Mammary epithelial cell (primary cell): ENCODE data around the gene PFKFB3.

Experiments
- EZH2 ChIP-seq: IDR thresholded peaks from 2 replicates; pipeline ENCODE4 v1.6.1; 2012; ENCODE audit warnings: low read length, inconsistent platforms, borderline replicate concordance
- TF ChIP-seq, protein P1 (sequence below), 2 donors: IDR thresholded peaks in 1 of 2; conservative IDR thresholded peaks in 1 of 2; 2 replicates each; pipeline ENCODE4 v1.5.1; 2011 to 2012; ENCODE audit warnings: inconsistent platforms in 2 of 2, low read length in 2 of 2, mild to moderate bottlenecking in 2 of 2, control low read depth in 1 of 2, low read depth in 1 of 2; ENCODE audit not compliant: insufficient read depth in 1 of 2; ENCODE audit errors: extremely low read depth in 1 of 2

DNA sequence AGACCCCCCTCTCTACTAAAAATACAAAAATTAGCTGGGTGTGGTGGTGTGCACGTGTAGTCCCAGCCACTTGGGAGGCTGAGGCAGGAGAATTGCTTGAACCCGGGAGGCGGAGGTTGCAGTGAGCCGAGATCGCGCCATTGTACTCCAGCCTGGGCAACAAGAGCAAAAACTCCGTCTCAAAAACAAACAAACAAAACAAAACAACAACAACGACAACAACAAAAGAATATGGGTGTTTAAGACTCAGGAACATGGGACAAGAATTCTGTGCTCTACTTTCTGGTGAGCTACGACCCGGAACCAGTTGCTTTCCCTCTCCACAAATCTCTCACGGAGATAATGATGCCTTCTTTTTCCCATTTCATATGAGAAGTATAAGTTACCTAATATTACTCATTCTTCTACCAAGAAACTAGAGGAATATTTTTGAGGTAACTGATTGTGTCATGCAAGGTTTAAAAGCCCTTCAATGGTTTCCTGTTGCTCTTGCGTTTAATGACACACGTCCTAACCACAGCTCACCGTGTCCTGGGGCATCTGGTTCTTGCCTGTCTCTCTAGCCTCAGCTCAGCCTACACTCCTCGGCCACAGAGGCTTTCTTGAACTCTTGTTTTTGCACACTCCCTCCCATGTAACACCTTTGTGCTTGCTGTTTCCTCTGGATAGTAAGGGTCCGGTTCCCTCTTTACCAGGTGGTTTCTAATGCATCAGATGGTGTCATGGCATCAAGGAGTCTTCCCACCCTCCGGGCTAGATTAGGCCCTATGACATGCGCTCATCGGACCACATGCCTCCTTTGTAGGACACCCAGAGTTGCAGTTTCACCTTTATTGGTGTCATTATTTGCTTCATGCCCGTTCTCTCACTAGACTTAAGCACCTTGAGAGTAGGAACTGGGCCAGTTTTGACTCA lies 67.5 kb downstream of the PFKFB3 start:
- TF ChIP-seq, protein P1, sequence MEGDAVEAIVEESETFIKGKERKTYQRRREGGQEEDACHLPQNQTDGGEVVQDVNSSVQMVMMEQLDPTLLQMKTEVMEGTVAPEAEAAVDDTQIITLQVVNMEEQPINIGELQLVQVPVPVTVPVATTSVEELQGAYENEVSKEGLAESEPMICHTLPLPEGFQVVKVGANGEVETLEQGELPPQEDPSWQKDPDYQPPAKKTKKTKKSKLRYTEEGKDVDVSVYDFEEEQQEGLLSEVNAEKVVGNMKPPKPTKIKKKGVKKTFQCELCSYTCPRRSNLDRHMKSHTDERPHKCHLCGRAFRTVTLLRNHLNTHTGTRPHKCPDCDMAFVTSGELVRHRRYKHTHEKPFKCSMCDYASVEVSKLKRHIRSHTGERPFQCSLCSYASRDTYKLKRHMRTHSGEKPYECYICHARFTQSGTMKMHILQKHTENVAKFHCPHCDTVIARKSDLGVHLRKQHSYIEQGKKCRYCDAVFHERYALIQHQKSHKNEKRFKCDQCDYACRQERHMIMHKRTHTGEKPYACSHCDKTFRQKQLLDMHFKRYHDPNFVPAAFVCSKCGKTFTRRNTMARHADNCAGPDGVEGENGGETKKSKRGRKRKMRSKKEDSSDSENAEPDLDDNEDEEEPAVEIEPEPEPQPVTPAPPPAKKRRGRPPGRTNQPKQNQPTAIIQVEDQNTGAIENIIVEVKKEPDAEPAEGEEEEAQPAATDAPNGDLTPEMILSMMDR (conservative IDR thresholded peaks at IDR 0.05 in 1 of 2, IDR thresholded peaks at IDR 0.05 in 1 of 2; ENCODE audit: extremely low read depth in 1 of 2, insufficient read depth in 1 of 2, low read depth in 1 of 2, low read length in 2 of 2), result no peak
- no peak for TF ChIP-seq EZH2
